ENCODE measurements around the gene ZNF385B.
"Not testable (repeated sequence)": the region's sequence is repeated elsewhere in the genome, so short reads cannot be mapped to it uniquely, and the experiment has no call there.

The ZNF385B gene

DNA sequence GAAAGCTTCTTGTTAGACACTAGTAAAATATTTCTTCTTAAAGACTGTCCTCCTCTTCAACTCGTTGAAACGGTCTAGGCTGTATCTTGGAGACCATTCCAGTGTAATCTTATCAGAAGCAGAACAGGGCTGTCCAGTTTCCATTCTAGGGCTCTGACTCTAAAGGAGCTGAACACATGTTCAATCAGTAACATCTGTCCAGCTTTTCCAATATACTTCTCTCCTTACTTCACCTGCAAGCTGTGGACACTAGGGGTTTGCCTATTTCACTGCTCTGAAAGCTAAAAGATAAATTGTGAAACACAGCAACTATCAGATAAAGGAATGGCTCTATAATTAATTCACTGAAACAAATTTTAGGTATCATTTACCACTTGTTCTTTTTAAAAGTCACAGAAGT lies 73.8 kb downstream of the ZNF385B start:
- no peaks in the 10 kb centered on the region for H3F3A ChIP-seq (ENCODE audit: insufficient read depth)
- no peak overlapping the region for H3K4me3 ChIP-seq (ENCODE audit: insufficient read depth, low read length, poor library complexity, severe bottlenecking)
- H2AFZ ChIP-seq (ENCODE audit: low read depth, low read length, severe bottlenecking) = no peak overlapping the region
- H3K36me3 ChIP-seq (ENCODE audit: low read length) = no peaks in the 10 kb centered on the region
- TF ChIP-seq EZH2phosphoT487 (conservative IDR thresholded peaks at IDR 0.05; ENCODE audit: low read length) = no peak
- TF ChIP-seq, protein P1, sequence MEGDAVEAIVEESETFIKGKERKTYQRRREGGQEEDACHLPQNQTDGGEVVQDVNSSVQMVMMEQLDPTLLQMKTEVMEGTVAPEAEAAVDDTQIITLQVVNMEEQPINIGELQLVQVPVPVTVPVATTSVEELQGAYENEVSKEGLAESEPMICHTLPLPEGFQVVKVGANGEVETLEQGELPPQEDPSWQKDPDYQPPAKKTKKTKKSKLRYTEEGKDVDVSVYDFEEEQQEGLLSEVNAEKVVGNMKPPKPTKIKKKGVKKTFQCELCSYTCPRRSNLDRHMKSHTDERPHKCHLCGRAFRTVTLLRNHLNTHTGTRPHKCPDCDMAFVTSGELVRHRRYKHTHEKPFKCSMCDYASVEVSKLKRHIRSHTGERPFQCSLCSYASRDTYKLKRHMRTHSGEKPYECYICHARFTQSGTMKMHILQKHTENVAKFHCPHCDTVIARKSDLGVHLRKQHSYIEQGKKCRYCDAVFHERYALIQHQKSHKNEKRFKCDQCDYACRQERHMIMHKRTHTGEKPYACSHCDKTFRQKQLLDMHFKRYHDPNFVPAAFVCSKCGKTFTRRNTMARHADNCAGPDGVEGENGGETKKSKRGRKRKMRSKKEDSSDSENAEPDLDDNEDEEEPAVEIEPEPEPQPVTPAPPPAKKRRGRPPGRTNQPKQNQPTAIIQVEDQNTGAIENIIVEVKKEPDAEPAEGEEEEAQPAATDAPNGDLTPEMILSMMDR (IDR thresholded peaks at IDR 0.05; ENCODE audit: insufficient read depth, low read length, poor library complexity, severe bottlenecking) = no peak
- no peaks in the 10 kb centered on the region for H3K9me2 ChIP-seq (replicated peaks; ENCODE audit: insufficient read depth, low read length)
- no peak overlapping the region for H3K27ac ChIP-seq (ENCODE audit: low read depth, low read length)
- peaks cover 16% of the 10 kb centered on the region for H3K79me2 ChIP-seq (ENCODE audit: insufficient read depth, low read length)
- H3K9ac ChIP-seq (ENCODE audit: low read length) = no peak overlapping the region
- H3K27me3 ChIP-seq (ENCODE audit: low read length) = no peaks in the 10 kb centered on the region
- H3K4me2 ChIP-seq (ENCODE audit: low read depth, low read length, poor library complexity, severe bottlenecking) = no peak overlapping the region
- no peaks in the 10 kb centered on the region for H3K9me3 ChIP-seq (ENCODE audit: insufficient read depth, low read length)
- H4K20me1 ChIP-seq (ENCODE audit: low read depth, low read length) = no peaks in the 10 kb centered on the region

DNA sequence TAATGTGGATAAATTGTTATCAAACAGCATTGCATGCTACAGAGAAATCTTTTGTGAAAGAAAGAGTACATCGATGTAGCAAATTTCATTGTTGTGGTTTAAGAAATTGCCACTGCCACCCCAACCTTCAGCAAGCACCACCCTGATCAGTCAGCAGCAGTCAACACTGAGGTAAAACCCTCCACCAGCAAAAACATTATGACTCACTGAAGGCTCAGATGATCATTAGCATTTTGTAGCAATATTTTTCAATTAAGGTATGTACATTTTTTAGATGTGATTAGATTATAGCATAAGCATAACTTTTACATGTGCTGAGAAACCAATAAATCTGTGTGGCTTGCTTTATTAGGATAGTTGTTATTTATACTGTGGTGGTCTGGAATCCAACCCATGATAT lies 75.5 kb downstream of the ZNF385B start:
- H2AFZ ChIP-seq (ENCODE audit: low read depth, low read length, severe bottlenecking) = no peak overlapping the region
- H3K4me3 ChIP-seq (ENCODE audit: insufficient read depth, low read length, poor library complexity, severe bottlenecking) = no peak overlapping the region
- H3K36me3 ChIP-seq (ENCODE audit: low read length) = no peaks in the 10 kb centered on the region
- no peak overlapping the region for H3K27ac ChIP-seq (ENCODE audit: low read depth, low read length)
- H3K79me2 ChIP-seq (ENCODE audit: insufficient read depth, low read length) = peaks cover 24% of the 10 kb centered on the region
- no peak overlapping the region for H3K4me2 ChIP-seq (ENCODE audit: low read depth, low read length, poor library complexity, severe bottlenecking)
- no peaks in the 10 kb centered on the region for H3F3A ChIP-seq (ENCODE audit: insufficient read depth)
- no peaks in the 10 kb centered on the region for H3K9me3 ChIP-seq (ENCODE audit: insufficient read depth, low read length)
- TF ChIP-seq, protein P1 (IDR thresholded peaks at IDR 0.05; ENCODE audit: insufficient read depth, low read length, poor library complexity, severe bottlenecking) = no peak
- TF ChIP-seq EZH2phosphoT487 (conservative IDR thresholded peaks at IDR 0.05; ENCODE audit: low read length) = no peak
- no peaks in the 10 kb centered on the region for H4K20me1 ChIP-seq (ENCODE audit: low read depth, low read length)
- H3K27me3 ChIP-seq (ENCODE audit: low read length) = no peaks in the 10 kb centered on the region
- H3K9ac ChIP-seq (ENCODE audit: low read length) = no peak overlapping the region
- H3K9me2 ChIP-seq (replicated peaks; ENCODE audit: insufficient read depth, low read length) = no peaks in the 10 kb centered on the region

DNA sequence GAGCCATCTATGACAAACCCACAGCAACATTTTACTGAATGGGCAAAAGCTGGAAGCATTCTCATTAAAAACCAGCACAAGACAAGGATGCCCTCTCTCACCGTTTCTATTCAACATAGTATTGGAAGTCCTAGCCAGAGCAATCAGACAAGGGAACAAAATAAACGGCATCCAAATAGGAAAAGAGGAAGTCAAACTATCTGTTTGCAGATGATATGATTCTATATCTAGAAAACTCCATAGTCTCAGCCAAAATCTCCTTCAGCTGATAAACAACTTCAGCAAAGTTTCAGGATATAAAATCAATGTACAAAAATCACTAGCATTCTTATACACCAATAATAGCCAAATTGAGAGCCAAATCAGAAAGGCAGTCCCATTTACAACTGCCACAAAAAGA lies 79.1 kb downstream of the ZNF385B start:
- H3F3A ChIP-seq (ENCODE audit: insufficient read depth); H3K27ac ChIP-seq (ENCODE audit: low read depth, low read length); H3K27me3 ChIP-seq (ENCODE audit: low read length); H3K4me2 ChIP-seq (ENCODE audit: low read depth, low read length, poor library complexity, severe bottlenecking); H4K20me1 ChIP-seq (ENCODE audit: low read depth, low read length); H3K9me3 ChIP-seq (ENCODE audit: insufficient read depth, low read length); H3K36me3 ChIP-seq (ENCODE audit: low read length); H3K9ac ChIP-seq (ENCODE audit: low read length); H2AFZ ChIP-seq (ENCODE audit: low read depth, low read length, severe bottlenecking); H3K4me3 ChIP-seq (ENCODE audit: insufficient read depth, low read length, poor library complexity, severe bottlenecking); H3K9me2 ChIP-seq (replicated peaks; ENCODE audit: insufficient read depth, low read length): not testable (repeated sequence)
- H3K79me2 ChIP-seq (ENCODE audit: insufficient read depth, low read length) = peaks cover 31% of the 10 kb centered on the region

DNA sequence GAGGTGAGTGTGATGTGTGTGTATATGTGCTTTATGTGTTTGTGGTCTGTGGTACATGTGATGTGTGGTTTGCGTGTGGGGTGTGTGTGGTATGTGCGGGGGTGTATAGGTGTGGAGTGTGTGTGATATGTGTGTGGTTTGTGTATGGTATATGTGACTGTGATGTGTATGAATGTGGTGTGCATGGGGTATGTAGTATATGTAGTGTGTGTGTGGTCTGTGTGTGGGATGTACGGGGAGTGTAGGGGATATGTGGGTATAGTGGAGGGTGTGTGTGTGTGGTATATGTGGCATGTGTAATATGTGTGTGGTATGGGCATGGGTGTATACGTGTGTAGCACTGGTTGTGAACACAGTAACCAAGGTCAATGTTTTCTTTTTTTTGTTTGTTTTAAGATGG lies 87.4 kb downstream of the ZNF385B start:
- H3K9me2 ChIP-seq (replicated peaks; ENCODE audit: insufficient read depth, low read length) = no peaks in the 10 kb centered on the region
- H3K27me3 ChIP-seq (ENCODE audit: low read length) = no peaks in the 10 kb centered on the region
- no peak overlapping the region for H3K27ac ChIP-seq (ENCODE audit: low read depth, low read length)
- H3K9me3 ChIP-seq (ENCODE audit: insufficient read depth, low read length) = no peaks in the 10 kb centered on the region
- no peak overlapping the region for H3K4me2 ChIP-seq (ENCODE audit: low read depth, low read length, poor library complexity, severe bottlenecking)
- H3K9ac ChIP-seq (ENCODE audit: low read length) = no peak overlapping the region
- TF ChIP-seq, protein P1 (IDR thresholded peaks at IDR 0.05; ENCODE audit: insufficient read depth, low read length, poor library complexity, severe bottlenecking) = no peak
- TF ChIP-seq EZH2phosphoT487 (conservative IDR thresholded peaks at IDR 0.05; ENCODE audit: low read length) = no peak
- H3K4me3 ChIP-seq (ENCODE audit: insufficient read depth, low read length, poor library complexity, severe bottlenecking) = no peak overlapping the region
- no peaks in the 10 kb centered on the region for H3F3A ChIP-seq (ENCODE audit: insufficient read depth)
- H3K79me2 ChIP-seq (ENCODE audit: insufficient read depth, low read length) = no peaks in the 10 kb centered on the region
- no peak overlapping the region for H2AFZ ChIP-seq (ENCODE audit: low read depth, low read length, severe bottlenecking)
- no peaks in the 10 kb centered on the region for H4K20me1 ChIP-seq (ENCODE audit: low read depth, low read length)
- no peaks in the 10 kb centered on the region for H3K36me3 ChIP-seq (ENCODE audit: low read length)
